CD4-positive, alpha-beta T cell (primary cell): Measurements from ENCODE around the gene TNK2. TPM values are rescaled to one million over a fixed set of nuclear protein-coding genes. Genes with fewer than 3 reads are reported as not detected.
"Not testable (repeated sequence)": the region's sequence is repeated elsewhere in the genome, so short reads cannot be mapped to it uniquely, and the experiment has no call there.

Experiments used
- ATAC-seq: fragments of 200-7000 bp; cut with Tn5 transposase; one replicate; pipeline ENCODE4 v1.10.0; 2022; ENCODE audit warnings: mild to moderate bottlenecking; ENCODE audit not compliant: poor library complexity
- CTCF ChIA-PET: fragments of 350-600 bp; sonication (Branson Sonifier 250); formaldehyde crosslinking; loops from one replicate; lab custom pipeline; 2021; ENCODE audit warnings: antibody characterized with exemption, inconsistent platforms; lab: Charles Lee
- POLR2A ChIA-PET: fragments of 350-600 bp; sonication (Branson Sonifier 250); formaldehyde crosslinking; loops from one replicate; lab custom pipeline; 2021; ENCODE audit warnings: antibody characterized with exemption, inconsistent platforms; lab: Charles Lee
- DNase-seq, 14 experiments: peaks; one replicate each; pipeline ENCODE4 v3.0.0-alpha.2; 2013 to 2020; ENCODE audit warnings: mixed read lengths in 2 of 14
- H3K27ac ChIP-seq, 2 donors: one replicate each; pipeline versions ENCODE4 v1.5.1 to v1.7.0; 2013; ENCODE audit warnings: low read length in 2 of 2, low read depth in 1 of 2, mild to moderate bottlenecking in 1 of 2
- H3K27me3 ChIP-seq, 2 experiments: 1 replicate in 1 of 2; 2 replicates in 1 of 2; pipeline versions ENCODE4 v1.6.1 to v1.7.0; 2013; ENCODE audit warnings: low read length in 2 of 2, control low read depth in 1 of 2, mild to moderate bottlenecking in 1 of 2, moderate library complexity in 1 of 2; ENCODE audit not compliant: insufficient read depth in 2 of 2, control insufficient read depth in 1 of 2
- H3K36me3 ChIP-seq: one replicate; pipeline ENCODE4 v1.6.1; 2013; ENCODE audit warnings: low read length, control low read depth; ENCODE audit not compliant: insufficient read depth
- H3K4me1 ChIP-seq: one replicate; pipeline ENCODE4 v1.6.1; 2013; ENCODE audit warnings: low read length, control low read depth; ENCODE audit not compliant: insufficient read depth
- H3K4me3 ChIP-seq: one replicate; pipeline ENCODE4 v1.5.1; 2013; ENCODE audit warnings: mild to moderate bottlenecking, low read length, moderate library complexity
- H3K9me3 ChIP-seq, 2 experiments: 1 replicate in 1 of 2; 2 replicates in 1 of 2; pipeline versions ENCODE4 v1.6.1 to v1.7.0; 2013; ENCODE audit warnings: low read length in 2 of 2, mild to moderate bottlenecking in 2 of 2, control low read depth in 1 of 2, moderate library complexity in 1 of 2; ENCODE audit not compliant: control insufficient read depth in 1 of 2, insufficient read depth in 1 of 2
- H3K27ac Mint-ChIP-seq: one replicate; pipeline ENCODE4 v1.8.0; 2020; ENCODE audit warnings: mixed read lengths
- H3K27me3 Mint-ChIP-seq: one replicate; pipeline ENCODE4 v1.8.0; 2021; ENCODE audit warnings: mixed read lengths
- H3K36me3 Mint-ChIP-seq: one replicate; pipeline ENCODE4 v1.8.0; 2021; ENCODE audit warnings: low read depth, mixed read lengths
- H3K4me1 Mint-ChIP-seq: one replicate; pipeline ENCODE4 v1.8.0; 2021; ENCODE audit warnings: low read depth, mixed read lengths
- H3K4me3 Mint-ChIP-seq: one replicate; pipeline ENCODE4 v1.8.0; 2020; ENCODE audit warnings: mild to moderate bottlenecking, mixed read lengths
- H3K9me3 Mint-ChIP-seq: one replicate; pipeline ENCODE4 v1.8.0; 2020; ENCODE audit warnings: mixed read lengths
- intact Hi-C, 2 experiments: fragments of 100-400 bp; cut with DNase I in 1 of 2; cut with micrococcal nuclease in 1 of 2; formaldehyde crosslinking; loops; one replicate each; pipeline versions ENCODE4 v1.15.1 to v1.9.0; 2023 to 2025; cut with DNase I, micrococcal nuclease
- total RNA-seq, 174 experiments: library from RNA in 2 of 174; stranded (reverse) in 2 of 174; gene quantifications; one replicate each; pipeline ENCODE4 v1.2.3 and lab custom pipeline; 2021 to 2026
- TF ChIP-seq, protein P1 (sequence below): fragments of 200-600 bp; IDR thresholded peaks from one replicate; pipeline ENCODE4 v1.8.0; 2022; ENCODE audit warnings: antibody characterized with exemption, mild to moderate bottlenecking

TNK2 gene
- total RNA-seq, 2 experiments from 2014 or later: 161 to 171 TPM

DNA sequence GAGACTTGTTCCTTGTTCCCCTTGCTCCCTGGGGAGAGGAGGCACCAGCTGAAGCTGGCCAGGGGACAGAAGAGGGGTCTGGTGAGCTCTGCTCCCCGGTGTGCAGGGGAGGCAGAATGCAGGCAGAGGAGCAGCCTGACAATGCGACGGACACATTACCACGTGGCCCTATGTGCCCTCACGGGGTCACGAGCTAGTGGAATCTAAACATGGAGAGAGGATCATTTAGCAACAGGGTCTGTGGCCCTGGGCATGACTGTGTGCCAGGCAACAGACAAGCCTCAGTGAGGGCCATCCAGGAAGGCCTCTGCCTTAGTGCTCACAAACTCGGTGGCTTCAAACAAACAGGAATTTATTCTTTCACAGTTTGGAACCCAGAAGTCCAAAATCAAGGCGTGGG, 88.2 kb downstream of the TNK2 start:
- Histone ChIP-seq H3K4me1 (no peaks in the 10 kb centered on the region), H3K9me3 (peaks cover 0 to 17% of the 10 kb centered on the region in 2 experiments), H3K27me3 (peaks cover 0 to 3% of the 10 kb centered on the region in 2 experiments), H3K27ac (no peak overlapping the region), H3K4me3 (no peak overlapping the region), H3K36me3 (no peaks in the 10 kb centered on the region)
- ChIA-PET POLR2A (no interaction called here), CTCF (interaction anchor here (1.5 kb wide), 1 partner anchor 31 kb away, joined by 4 read pairs; no protein-coding TSS in a partner anchor)
- intact Hi-C loops: no loop called here
- no peak overlapping the region for H3K27ac Mint-ChIP-seq
- no peaks in the 10 kb centered on the region for H3K4me1 Mint-ChIP-seq
- ATAC-seq (no peak), DNase-seq (no peak)
- H3K36me3 Mint-ChIP-seq: no peaks in the 10 kb centered on the region
- no peaks in the 10 kb centered on the region for H3K9me3 Mint-ChIP-seq
- TF ChIP-seq, protein P1, sequence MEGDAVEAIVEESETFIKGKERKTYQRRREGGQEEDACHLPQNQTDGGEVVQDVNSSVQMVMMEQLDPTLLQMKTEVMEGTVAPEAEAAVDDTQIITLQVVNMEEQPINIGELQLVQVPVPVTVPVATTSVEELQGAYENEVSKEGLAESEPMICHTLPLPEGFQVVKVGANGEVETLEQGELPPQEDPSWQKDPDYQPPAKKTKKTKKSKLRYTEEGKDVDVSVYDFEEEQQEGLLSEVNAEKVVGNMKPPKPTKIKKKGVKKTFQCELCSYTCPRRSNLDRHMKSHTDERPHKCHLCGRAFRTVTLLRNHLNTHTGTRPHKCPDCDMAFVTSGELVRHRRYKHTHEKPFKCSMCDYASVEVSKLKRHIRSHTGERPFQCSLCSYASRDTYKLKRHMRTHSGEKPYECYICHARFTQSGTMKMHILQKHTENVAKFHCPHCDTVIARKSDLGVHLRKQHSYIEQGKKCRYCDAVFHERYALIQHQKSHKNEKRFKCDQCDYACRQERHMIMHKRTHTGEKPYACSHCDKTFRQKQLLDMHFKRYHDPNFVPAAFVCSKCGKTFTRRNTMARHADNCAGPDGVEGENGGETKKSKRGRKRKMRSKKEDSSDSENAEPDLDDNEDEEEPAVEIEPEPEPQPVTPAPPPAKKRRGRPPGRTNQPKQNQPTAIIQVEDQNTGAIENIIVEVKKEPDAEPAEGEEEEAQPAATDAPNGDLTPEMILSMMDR: no peak
- no peak overlapping the region for H3K4me3 Mint-ChIP-seq
- H3K27me3 Mint-ChIP-seq: no peaks in the 10 kb centered on the region

DNA sequence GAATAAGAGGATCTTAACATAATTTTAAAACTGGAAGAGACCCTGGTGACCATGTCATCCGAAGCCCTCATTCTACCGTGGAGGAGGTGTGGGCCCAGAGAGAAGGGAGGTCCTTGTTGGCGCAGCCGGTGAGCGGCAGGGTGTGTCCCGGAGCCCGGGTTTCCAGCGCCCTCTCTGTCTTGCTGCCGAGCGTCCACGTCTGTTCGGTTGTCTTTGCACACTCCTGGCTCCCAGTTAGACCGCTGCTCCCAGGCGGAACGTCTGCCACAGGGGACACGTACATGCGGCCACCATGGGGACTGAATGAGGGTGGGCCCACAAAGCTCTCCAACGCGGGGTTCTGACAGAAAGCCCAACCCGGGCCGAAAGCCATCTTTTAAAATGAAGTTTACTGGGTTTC, 90.0 kb downstream of the TNK2 start:
- H3K36me3 Mint-ChIP-seq: no peaks in the 10 kb centered on the region
- intact Hi-C loops: no loop called here
- DNase-seq: peak in 1 of 14 experiments; percentile 2
- ChIA-PET POLR2A (no interaction called here), CTCF (no interaction called here)
- no peak overlapping the region for H3K4me3 Mint-ChIP-seq
- Histone ChIP-seq H3K4me3 (no peak overlapping the region), H3K27ac (no peak overlapping the region), H3K9me3 (peaks cover 0 to 17% of the 10 kb centered on the region in 2 experiments), H3K4me1 (no peaks in the 10 kb centered on the region), H3K36me3 (no peaks in the 10 kb centered on the region), H3K27me3 (no peaks in the 10 kb centered on the region)
- H3K27ac Mint-ChIP-seq: no peak overlapping the region
- no peaks in the 10 kb centered on the region for H3K4me1 Mint-ChIP-seq
- no peaks in the 10 kb centered on the region for H3K9me3 Mint-ChIP-seq
- H3K27me3 Mint-ChIP-seq: no peaks in the 10 kb centered on the region
- ATAC-seq: no peak
- TF ChIP-seq, protein P1: no peak

DNA sequence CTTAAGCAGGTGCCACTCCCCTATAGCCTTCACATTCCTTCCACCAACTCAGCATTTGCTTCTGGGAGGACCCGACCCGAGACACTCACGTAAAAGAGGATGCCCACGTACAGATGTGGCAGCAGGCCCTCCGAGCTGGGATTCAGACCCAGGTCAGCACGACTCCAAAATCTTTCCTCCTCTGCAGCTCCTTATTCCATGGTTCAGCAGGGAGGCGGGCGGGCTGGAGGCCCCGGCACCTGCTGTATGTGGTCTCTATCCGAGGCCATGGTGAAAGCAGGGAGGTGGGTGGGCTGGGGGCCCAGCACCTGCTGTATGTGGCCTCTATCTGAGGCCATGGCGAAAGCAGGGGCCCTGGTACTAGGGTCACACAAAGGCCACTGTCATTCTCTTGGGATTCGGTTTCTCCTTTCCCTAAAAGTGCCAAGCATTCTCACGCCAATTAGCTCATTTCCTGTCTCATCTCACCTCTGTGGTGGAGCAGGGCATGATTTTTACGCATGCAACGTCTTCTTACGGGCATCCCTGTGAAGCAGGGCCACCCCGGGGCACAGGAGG, 90.7 kb downstream of the TNK2 start:
- intact Hi-C loops: no loop called here
- H3K27ac Mint-ChIP-seq: no peak overlapping the region
- no peaks in the 10 kb centered on the region for H3K36me3 Mint-ChIP-seq
- H3K4me1 Mint-ChIP-seq: no peaks in the 10 kb centered on the region
- ChIA-PET CTCF (no interaction called here), POLR2A (no interaction called here)
- Histone ChIP-seq H3K27ac (no peak overlapping the region), H3K4me3 (no peak overlapping the region), H3K36me3 (no peaks in the 10 kb centered on the region), H3K27me3 (no peaks in the 10 kb centered on the region), H3K9me3 (peaks cover 0 to 17% of the 10 kb centered on the region in 2 experiments), H3K4me1 (no peaks in the 10 kb centered on the region)
- H3K27me3 Mint-ChIP-seq: no peaks in the 10 kb centered on the region
- no peak overlapping the region for H3K4me3 Mint-ChIP-seq
- TF ChIP-seq, protein P1: no peak
- DNase-seq: no peak
- no peaks in the 10 kb centered on the region for H3K9me3 Mint-ChIP-seq
- no peak for ATAC-seq

DNA sequence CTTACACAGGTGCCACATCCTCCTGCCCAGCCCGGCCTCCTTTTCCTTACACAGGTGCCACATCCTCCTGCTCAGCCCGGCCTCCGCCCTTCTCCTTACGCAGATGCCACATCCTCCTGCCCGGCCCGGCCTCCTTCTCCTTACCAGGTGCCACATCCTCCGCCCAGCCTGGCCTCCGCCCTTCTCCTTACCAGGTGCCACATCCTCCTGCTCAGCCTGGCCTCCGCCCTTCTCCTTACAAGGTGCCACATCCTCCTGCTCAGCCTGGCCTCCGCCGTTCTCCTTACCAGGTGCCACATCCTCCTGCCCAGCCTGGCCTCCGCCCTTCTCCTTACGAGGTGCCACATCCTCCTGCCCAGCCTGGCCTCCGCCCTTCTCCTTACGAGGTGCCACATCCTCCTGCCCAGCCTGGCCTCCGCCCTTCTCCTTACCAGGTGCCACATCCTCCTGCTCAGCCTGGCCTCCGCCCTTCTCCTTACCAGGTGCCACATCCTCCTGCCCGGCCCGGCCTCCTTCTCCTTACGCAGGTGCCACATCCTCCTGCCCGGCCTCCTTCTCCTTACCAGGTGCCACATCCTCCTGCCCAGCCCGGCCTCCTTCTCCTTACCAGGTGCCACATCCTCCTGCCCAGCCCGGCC, 92.0 kb downstream of the TNK2 start:
- H3K4me1 Mint-ChIP-seq, H3K9me3 Mint-ChIP-seq, H3K4me3 ChIP-seq, intact Hi-C loops, ATAC-seq, H3K36me3 Mint-ChIP-seq, H3K27me3 Mint-ChIP-seq, H3K27ac Mint-ChIP-seq, H3K36me3 ChIP-seq, H3K27me3 ChIP-seq, CTCF ChIA-PET, H3K27ac ChIP-seq, POLR2A ChIA-PET, H3K4me3 Mint-ChIP-seq, H3K4me1 ChIP-seq: not testable (repeated sequence)
- H3K9me3 ChIP-seq: peaks cover 0 to 17% of the 10 kb centered on the region in 2 experiments
- peak in 1 of 14 experiments; percentile 11 for DNase-seq
